Pancreas (tissue), 10 donors: ENCODE data around the gene C16orf82. TPM values are rescaled to one million over a fixed set of nuclear protein-coding genes. Genes with fewer than 3 reads are reported as not detected.

Experiments
- ATAC-seq, 4 donors: fragments of 200-7000 bp; cut with Tn5 transposase; one replicate each; pipeline versions ENCODE4 v1.8.0 to v1.9.1; 2020; ENCODE audit warnings: mild to moderate bottlenecking in 4 of 4, moderate library complexity in 4 of 4
- DNase-seq, 6 donors: peaks; one replicate each; pipeline ENCODE4 v3.0.0-alpha.2; 2020
- FAIRE-seq: peaks from 2 replicates; lab custom pipeline; 2012; peaks lifted over from hg19 to GRCh38; lab: Jason Lieb, UNC
- H3K27ac ChIP-seq, 4 donors: fragments of 200-600 bp; sonication (generic); 1 replicate in 3 of 4; 2 replicates in 1 of 4; pipeline versions ENCODE4 v1.5.0 to v1.8.0; 2020
- H3K27me3 ChIP-seq, 4 donors: fragments of 200-600 bp; one replicate each; pipeline ENCODE4 v1.8.0; 2021
- H3K36me3 ChIP-seq, 3 donors: fragments of 200-600 bp; sonication (generic) in 1 of 3; one replicate each; pipeline versions ENCODE4 v1.5.0 to v1.8.0; 2020 to 2021
- H3K4me1 ChIP-seq, 3 donors: fragments of 200-600 bp; one replicate each; pipeline ENCODE4 v1.8.0; 2021
- H3K4me3 ChIP-seq, 4 donors: fragments of 200-600 bp; sonication (generic) in 2 of 4; one replicate each; pipeline versions ENCODE4 v1.5.0 to v1.8.0; 2020 to 2021
- H3K9me3 ChIP-seq, 4 donors: fragments of 200-600 bp; one replicate each; pipeline ENCODE4 v1.8.0; 2021
- WGBS, 2 donors: extraction: QIAGEN DNeasy Blood & Tissue Kit; methylation state at CpG; one replicate each; pipeline ENCODE4 v1.1.7; 2013; 5-methylcytosine and 5-hydroxymethylcytosine counted together
- intact Hi-C, 3 donors: fragments of 100-400 bp; cut with DNase I; formaldehyde crosslinking; loops; one replicate each; pipeline versions ENCODE4 v1.11.1 to v1.14.2; 2022
- polyA plus RNA-seq, 2 donors: library from polyadenylated mRNA; stranded (reverse); fragments of 200-250 nt; gene quantifications; one replicate each; pipeline ENCODE4 v1.2.3, GENCODE V29; 2013
- total RNA-seq, 6 donors: library from RNA; stranded (reverse); fragmentation: NEBNext Ultra II Directional in 4 of 6; extraction: Animal tissue kit (Norgen Biotek cat#: 25700) in 4 of 6; gene quantifications; one replicate each; pipeline versions ENCODE4 v1.2.1 to v1.2.4, GENCODE V29; 2021 to 2023
- TF ChIP-seq, protein P1 (sequence below), 4 donors: fragments of 200-600 bp; sonication (generic) in 3 of 4; IDR thresholded peaks; one replicate each; pipeline versions ENCODE4 v1.5.0 to v1.8.0; 2021; ENCODE audit warnings: antibody characterized with exemption in 4 of 4
- donor health status: healthy with polysubstance abuse.
- donor health status: DM: no; HTN: no; CAD: no; lungs with moderate emphysema.
- donor health status: DM: no; HTN: no; CAD: no.
- donor health status: control.
- donor health status: control.
- donor health status: Bipolar disorder and iron deficiency.
- donor health status: DM: yes; HTN: yes; CAD: no.
- donor health status: DM: no; HTN: no; CAD: no.
- donor health status: DM: no; HTN: no; CAD: no.
- donor health status: DM: yes; HTN: yes; CAD: no.

C16orf82 gene
- total RNA-seq = not detected
- not detected for polyA plus RNA-seq

DNA sequence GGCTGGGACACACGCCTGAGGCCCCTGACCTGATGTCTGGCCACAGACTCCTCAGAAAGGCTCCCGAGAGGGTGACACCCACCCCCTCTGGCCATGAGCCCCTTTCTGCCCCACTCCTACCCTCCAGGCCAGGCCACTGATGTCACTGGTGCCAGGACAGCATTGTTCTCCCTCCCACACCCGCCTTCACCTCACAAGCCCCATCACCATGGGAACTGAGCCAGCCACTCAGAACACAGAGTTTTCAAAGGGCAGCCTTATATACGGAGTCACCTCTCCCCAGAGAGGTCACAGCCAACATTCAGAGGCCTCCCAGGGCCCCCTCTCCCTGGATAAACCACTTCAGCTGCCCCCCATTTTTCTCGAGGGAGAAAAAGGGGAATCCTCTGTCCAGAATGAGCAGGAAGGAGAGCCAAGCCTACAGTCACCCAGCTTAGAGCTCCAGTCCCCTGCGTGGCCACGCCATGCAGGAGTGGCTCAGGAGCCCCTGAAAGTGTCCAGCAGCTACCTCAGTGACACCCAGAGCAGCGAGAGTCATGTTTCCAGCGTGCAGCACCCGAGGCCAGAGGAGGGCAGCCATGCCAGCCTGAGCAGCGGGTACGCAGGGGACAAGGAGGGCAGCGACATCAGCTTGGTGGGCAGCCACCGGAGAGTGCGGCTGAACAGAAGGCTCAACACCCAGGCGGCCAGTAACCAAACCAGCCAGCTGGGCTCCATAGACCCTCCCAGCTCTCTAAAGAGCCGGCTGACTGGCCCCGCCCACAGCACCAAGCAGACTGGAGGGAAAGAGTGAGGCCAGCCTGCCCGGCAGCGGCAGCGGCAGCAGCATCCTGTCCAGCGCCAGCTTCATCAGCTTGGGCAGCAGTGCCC is at the start of gene C16orf82:
C16orf82 (plus strand) TSS at position 260 of the 870 bp plus-strand sequence.
- no peaks in the 10 kb centered on the region for H3K27me3 ChIP-seq
- H3K4me3 ChIP-seq = no peak within 1 kb of the TSS
- H3K9me3 ChIP-seq = no peaks in the 10 kb centered on the region
- no peak within 1 kb of the TSS for H3K27ac ChIP-seq
- no peaks in the 10 kb centered on the region for H3K36me3 ChIP-seq
- H3K4me1 ChIP-seq = no peaks in the 10 kb centered on the region
- no peak for ATAC-seq
- FAIRE-seq = no peak
- 24 to 28% methylated on average over 22 of the region's 22 CpGs for WGBS, 2 donors
- intact Hi-C loops = no loop called here
- DNase-seq = no peak
- TF ChIP-seq, protein P1, sequence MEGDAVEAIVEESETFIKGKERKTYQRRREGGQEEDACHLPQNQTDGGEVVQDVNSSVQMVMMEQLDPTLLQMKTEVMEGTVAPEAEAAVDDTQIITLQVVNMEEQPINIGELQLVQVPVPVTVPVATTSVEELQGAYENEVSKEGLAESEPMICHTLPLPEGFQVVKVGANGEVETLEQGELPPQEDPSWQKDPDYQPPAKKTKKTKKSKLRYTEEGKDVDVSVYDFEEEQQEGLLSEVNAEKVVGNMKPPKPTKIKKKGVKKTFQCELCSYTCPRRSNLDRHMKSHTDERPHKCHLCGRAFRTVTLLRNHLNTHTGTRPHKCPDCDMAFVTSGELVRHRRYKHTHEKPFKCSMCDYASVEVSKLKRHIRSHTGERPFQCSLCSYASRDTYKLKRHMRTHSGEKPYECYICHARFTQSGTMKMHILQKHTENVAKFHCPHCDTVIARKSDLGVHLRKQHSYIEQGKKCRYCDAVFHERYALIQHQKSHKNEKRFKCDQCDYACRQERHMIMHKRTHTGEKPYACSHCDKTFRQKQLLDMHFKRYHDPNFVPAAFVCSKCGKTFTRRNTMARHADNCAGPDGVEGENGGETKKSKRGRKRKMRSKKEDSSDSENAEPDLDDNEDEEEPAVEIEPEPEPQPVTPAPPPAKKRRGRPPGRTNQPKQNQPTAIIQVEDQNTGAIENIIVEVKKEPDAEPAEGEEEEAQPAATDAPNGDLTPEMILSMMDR (IDR thresholded peaks at IDR 0.05) = no peak

DNA sequence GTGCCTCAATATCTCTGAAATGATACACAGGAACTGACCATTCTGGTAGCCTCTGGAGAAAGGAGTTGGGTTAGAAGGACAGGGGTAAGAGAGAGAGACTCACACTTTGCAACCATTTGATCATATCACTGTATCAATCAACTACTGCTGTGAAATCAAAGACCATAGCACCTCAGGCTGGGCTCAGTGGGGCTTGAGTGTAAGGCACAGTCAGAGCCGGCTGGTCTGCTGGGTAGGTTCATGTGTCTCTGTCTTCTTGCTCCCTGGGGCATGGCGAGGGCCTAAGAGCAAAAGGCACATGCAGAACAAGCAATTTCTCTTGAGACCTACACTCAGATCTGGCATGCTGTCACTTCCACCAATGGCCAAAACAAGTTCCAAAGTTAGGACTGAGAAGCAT is 46.7 kb upstream of the C16orf82 start:
- TF ChIP-seq, protein P1 (IDR thresholded peaks at IDR 0.05) = no peak
- Histone ChIP-seq H3K27me3 (no peaks in the 10 kb centered on the region), H3K9me3 (no peaks in the 10 kb centered on the region), H3K27ac (no peak overlapping the region), H3K36me3 (no peaks in the 10 kb centered on the region), H3K4me3 (no peak overlapping the region), H3K4me1 (no peaks in the 10 kb centered on the region)
- no peak for FAIRE-seq
- no peak for ATAC-seq
- WGBS, 2 donors = 43 to 50% methylated on average over 2 of the region's 2 CpGs
- intact Hi-C loops = no loop called here
- no peak for DNase-seq

DNA sequence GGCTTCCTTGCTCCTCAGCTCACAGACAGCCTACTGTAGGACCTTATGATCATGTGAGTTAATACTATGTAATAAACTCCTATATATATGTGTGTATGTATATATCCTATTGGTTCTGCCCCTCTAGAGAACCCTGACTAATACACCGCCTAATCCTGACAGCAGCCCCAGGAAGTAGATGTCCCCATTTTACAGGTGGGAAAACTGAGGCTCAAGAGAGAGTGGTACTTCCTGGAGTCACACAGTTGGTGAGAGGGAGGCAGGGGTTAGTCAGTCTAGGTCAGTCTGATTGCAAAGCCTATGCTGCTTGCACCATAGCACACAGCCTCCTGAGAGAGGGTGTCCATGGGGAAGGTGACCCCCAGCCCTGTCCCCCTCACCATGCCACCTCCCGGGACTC is 42.7 kb upstream of the C16orf82 start:
- DNase-seq (no peak), ATAC-seq (no peak), FAIRE-seq (no peak)
- H3K27ac ChIP-seq = no peak overlapping the region
- 65 to 67% methylated on average over 2 of the region's 2 CpGs for WGBS, 2 donors
- intact Hi-C loops = no loop called here
- H3K9me3 ChIP-seq = no peaks in the 10 kb centered on the region
- TF ChIP-seq, protein P1 (IDR thresholded peaks at IDR 0.05) = no peak
- no peaks in the 10 kb centered on the region for H3K4me1 ChIP-seq
- no peaks in the 10 kb centered on the region for H3K36me3 ChIP-seq
- no peaks in the 10 kb centered on the region for H3K27me3 ChIP-seq
- no peak overlapping the region for H3K4me3 ChIP-seq

DNA sequence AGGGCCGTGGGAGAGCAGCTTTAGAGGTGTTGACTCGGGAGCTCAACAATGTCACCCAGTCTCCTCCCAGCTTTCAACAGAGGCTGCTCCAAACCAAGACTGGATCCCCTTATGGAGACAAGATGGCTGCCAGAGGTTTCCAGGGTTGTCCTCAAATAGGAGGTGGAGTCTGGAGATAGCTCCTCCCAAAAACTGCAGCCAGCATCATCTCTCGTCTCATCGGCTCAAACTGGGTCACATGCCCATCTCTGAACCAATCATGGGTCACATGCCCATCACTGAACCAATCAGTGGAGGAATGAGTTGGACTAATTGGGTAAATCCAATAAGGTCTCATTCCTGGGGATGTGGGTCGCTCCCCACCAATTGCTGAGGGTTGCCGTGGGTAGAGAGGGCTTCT is 41.1 kb upstream of the C16orf82 start:
- intact Hi-C loops = no loop called here
- Histone ChIP-seq H3K4me1 (no peaks in the 10 kb centered on the region), H3K4me3 (no peak overlapping the region), H3K9me3 (no peaks in the 10 kb centered on the region), H3K36me3 (no peaks in the 10 kb centered on the region), H3K27ac (no peak overlapping the region), H3K27me3 (no peaks in the 10 kb centered on the region)
- FAIRE-seq (no peak), DNase-seq (no peak), ATAC-seq (no peak)
- TF ChIP-seq, protein P1 (IDR thresholded peaks at IDR 0.05) = no peak
- WGBS, 2 donors = 62 to 73% methylated on average over 6 of the region's 6 CpGs

DNA sequence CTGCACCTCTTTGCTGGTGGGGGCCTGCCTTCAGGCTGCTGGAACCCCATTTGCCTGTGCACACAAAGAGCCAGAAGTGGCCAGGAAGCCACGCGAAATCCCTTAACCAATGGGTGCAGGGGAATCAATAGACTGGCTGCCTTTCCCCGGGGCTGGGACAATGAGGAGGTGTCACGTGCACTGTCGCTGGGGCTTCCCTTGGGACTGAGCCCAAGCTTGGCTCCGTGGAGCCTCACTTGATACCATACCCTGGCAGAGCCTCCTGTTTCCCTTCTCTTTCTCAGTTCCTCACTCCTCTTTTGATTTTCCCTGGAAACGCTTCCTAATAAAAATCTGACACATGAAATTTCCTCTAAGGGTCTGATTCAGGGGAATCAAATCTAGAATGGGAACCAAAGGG is 38.8 kb upstream of the C16orf82 start:
- TF ChIP-seq, protein P1 (IDR thresholded peaks at IDR 0.05) = no peak
- H3K9me3 ChIP-seq = no peaks in the 10 kb centered on the region
- no peaks in the 10 kb centered on the region for H3K36me3 ChIP-seq
- WGBS, 2 donors = 39 to 48% methylated on average over 7 of the region's 7 CpGs
- no peak overlapping the region for H3K27ac ChIP-seq
- FAIRE-seq = no peak
- intact Hi-C loops = no loop called here
- H3K27me3 ChIP-seq = no peaks in the 10 kb centered on the region
- H3K4me3 ChIP-seq = no peak overlapping the region
- no peaks in the 10 kb centered on the region for H3K4me1 ChIP-seq
- DNase-seq = no peak
- no peak for ATAC-seq
